ENCODE data around the gene NUDT15.

- TF ChIP-seq EZH2 (IDR thresholded peaks at IDR 0.05; ENCODE audit: low read length) = no peak
- TF ChIP-seq CTCF (optimal IDR thresholded peaks at IDR 0.05 in 1 of 3, IDR thresholded peaks at IDR 0.05 in 1 of 3, conservative IDR thresholded peaks at IDR 0.05 in 1 of 3; ENCODE audit: extremely low read depth in 1 of 3, insufficient read depth in 2 of 3, low read length in 3 of 3) = no peak
Measured at GRCh38 chr13:48055712-48056111, 18.2 kb downstream of the NUDT15 start.

Data from keratinocyte (primary cell).